Adrenal gland (tissue), 5 donors: ENCODE results near the gene LRRC8C.

Experiments used
- POLR2A ChIP-seq, 2 donors: fragments of 450-650 bp; IDR thresholded peaks; one replicate each; pipeline ENCODE4 v1.6.1; 2017; ENCODE audit warnings: antibody characterized with exemption in 2 of 2, mild to moderate bottlenecking in 2 of 2, moderate library complexity in 1 of 2
- TF ChIP-seq, protein P1 (sequence below), 6 experiments: fragments of 450-650 bp in 4 of 6; fragments of 200-600 bp in 2 of 6; sonication (generic) in 1 of 6; IDR thresholded peaks; 1 replicate in 5 of 6; 2 replicates in 1 of 6; pipeline versions ENCODE4 v1.5.1 to v1.8.0; 2016 to 2021; ENCODE audit warnings: antibody characterized with exemption in 6 of 6, mild to moderate bottlenecking in 2 of 6, moderate library complexity in 1 of 6
- donor health status: DM: no; HTN: no; CAD: no.

GRCh38 chr1:89711140-89711778 is 78.3 kb downstream of the LRRC8C start:
- TF ChIP-seq POLR2A (IDR thresholded peaks at IDR 0.05), result no peak
- TF ChIP-seq, protein P1, sequence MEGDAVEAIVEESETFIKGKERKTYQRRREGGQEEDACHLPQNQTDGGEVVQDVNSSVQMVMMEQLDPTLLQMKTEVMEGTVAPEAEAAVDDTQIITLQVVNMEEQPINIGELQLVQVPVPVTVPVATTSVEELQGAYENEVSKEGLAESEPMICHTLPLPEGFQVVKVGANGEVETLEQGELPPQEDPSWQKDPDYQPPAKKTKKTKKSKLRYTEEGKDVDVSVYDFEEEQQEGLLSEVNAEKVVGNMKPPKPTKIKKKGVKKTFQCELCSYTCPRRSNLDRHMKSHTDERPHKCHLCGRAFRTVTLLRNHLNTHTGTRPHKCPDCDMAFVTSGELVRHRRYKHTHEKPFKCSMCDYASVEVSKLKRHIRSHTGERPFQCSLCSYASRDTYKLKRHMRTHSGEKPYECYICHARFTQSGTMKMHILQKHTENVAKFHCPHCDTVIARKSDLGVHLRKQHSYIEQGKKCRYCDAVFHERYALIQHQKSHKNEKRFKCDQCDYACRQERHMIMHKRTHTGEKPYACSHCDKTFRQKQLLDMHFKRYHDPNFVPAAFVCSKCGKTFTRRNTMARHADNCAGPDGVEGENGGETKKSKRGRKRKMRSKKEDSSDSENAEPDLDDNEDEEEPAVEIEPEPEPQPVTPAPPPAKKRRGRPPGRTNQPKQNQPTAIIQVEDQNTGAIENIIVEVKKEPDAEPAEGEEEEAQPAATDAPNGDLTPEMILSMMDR (IDR thresholded peaks at IDR 0.05), result no peak
